ENCODE results near the gene NUDT4.
A peak's percentile ranks its signal among the peaks of the same experiment; 100 is the strongest.
"Not testable (repeated sequence)": the region's sequence is repeated elsewhere in the genome, so short reads cannot be mapped to it uniquely, and the experiment has no call there.

The NUDT4 gene

DNA sequence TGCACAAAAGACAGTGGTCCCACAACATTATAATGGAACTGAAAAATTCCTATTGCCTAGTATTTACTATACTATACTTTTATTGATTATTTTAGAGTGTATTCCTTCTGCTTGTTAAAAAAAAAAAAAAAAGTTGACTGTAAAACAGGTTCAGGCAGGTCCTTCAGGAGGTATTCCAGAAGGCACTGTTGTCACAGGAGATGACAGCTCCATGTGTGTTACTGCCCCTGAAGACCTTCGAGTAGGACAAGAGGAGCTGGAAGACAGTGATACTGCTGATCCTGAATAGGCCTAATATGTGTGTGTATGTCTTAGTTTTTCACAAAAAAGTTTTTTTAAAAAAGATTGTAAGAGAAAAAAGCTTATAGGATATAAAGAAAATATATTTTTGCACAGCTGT, 51.7 kb downstream of the NUDT4 start:
- no peak for DNase-seq (ENCODE audit: low read depth)

DNA sequence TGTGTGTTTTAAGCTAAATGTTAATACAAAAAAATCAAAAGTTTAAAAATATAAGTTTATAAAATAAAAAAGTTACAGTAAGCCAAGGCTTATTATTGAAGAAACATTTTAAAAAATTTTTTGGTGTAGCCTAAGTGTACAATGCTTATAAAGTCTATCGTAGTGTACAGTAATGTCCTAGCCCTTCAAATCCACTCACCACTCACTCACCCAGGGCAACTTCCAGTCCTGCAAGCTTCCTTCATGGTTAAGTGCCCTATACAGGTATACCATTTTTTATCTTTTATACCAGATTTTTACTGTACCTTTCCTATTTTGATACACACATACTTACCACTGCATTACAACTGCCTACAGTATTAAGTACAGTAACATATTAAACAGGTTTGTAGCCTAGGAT, 52.1 kb downstream of the NUDT4 start:
- DNase-seq (ENCODE audit: low read depth), result no peak

DNA sequence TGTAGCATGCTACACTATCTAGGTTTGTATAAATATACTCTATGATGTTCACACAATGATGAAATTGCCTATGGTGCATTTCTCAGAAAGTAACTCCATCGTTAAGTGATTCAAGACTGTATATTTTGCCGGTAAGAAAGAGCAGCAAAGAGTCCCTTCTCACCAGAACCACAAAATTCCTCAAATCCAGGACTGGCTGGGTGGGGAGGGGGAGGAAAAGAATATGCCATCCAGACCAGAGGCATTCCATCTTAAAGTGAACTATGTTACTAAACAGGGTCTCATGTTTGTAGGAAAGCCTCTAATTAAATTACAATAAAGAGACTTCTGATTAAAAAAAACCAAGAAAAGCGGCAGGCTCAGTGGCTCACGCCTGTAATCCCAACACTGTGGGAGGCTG, 52.6 kb downstream of the NUDT4 start:
- DNase-seq (ENCODE audit: low read depth), result no peak

DNA sequence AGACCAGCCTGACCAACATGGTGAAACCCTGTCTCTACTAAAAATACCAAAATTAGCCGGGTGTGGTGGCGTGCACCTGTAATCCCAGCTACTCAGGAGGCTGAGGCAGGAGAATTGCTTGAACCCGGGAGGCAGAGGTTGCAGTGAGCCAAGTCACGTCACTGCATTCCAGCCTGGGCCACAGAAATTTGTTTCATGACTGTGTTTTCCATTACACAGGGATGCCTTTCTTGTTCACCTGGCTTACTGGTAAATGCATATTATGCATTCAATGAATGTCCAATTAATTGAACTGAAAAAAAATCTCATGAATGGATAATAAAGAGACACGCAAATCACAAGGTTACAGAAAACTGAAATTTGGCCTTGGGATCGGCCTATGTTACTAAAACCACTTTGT, 54.3 kb downstream of the NUDT4 start:
- DNase-seq (ENCODE audit: low read depth), result not testable (repeated sequence)

DNA sequence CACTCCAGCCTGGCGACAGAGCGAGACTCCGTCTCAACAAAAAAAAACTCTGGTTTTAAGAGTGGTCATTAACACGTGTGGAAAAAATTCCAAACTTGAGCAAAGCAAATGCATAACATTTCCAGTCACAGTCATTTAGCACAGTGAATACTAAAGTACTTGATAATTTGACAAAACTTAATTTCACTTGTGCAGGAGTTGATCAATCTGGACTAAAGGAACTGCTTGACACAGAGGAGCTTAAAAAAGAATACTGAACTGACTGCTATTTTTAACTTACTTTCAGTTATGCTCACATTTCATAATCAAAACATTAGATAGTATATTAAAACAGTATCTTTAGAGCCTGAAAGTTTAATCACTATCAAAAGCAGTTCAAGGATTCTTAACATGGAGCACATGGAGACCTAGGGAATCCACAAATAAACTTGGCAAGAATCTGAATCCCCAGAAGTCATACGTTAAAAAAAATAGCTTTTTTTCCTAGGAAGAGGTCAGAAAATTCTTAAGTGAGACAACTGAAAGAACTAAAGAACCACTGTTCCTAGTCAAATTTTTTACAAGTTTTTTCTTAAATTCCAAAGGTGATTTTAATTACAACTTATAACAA, 56.6 kb downstream of the NUDT4 start:
- DNase-seq (ENCODE audit: low read depth), result no peak

DNA sequence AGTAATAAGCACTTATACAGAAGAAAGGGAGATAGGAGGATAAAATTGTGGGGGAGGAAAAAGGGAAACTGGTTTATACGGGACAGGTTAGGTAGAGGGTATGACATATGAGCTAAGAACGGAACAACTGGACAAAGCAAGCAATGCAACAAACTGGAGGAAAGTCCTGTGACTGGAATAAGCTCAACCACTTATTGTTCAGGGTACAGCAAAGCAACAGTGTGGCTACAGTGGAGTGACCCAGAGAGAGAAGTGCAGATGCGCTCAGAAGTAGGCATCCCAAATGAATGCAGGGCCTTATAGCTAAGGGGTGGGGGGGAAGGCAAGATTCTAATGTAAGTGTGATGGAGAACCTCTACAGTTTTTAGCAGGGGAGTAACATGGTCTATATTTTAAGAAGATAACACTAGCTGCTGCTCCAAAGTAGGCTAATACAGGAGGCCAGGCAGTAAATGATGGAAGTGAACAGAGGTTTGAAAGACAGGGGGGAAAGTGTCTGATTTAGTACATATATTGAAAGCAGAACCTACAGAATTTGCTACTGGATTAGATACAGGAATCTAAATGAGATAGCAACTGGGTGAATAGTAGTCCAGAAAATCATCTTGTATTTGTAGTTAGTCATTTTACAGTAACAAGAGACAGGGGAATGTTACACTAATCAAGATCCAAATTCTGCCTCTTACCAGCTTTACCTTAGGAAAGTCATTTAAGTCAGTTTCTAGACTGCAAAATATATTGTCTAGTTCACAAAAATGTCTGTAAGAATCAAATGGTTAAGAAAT, 60.7 kb downstream of the NUDT4 start:
- no peak for DNase-seq (ENCODE audit: low read depth)

DNA sequence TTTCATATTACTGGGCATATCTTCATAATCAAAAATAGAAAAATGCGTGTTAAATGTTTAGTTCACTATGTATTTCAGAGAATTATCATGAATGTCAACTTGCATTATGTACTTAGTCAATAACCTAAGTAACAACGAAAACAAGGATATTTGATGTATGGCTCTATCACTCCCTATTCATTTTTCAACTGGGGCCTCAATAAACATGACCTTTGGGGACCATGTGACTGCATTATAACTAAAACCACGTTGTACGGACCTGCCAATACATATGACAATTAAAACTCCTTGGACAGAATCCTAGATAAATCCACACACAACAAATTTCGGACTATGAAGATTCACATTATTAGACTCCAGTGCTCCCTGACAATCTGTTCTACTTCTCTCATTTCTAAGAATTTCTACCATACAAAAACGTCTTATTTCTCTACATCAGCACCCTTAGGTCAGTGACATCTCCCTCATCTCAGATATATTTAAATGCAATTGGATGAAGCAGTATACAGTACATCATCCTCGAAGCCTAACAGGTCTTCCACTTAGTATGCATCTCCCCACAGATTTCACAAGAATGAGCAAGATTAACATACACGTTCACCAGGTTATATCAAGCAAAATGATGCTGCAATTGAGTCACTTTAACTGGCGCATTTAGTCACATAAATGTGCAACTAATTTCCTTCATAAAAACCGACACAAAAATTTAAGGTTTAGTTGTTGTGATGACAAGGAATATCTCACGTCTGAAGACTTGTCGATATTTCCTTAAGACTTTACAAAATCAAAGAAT, 62.5 kb downstream of the NUDT4 start:
- no peak for DNase-seq (ENCODE audit: low read depth)

DNA sequence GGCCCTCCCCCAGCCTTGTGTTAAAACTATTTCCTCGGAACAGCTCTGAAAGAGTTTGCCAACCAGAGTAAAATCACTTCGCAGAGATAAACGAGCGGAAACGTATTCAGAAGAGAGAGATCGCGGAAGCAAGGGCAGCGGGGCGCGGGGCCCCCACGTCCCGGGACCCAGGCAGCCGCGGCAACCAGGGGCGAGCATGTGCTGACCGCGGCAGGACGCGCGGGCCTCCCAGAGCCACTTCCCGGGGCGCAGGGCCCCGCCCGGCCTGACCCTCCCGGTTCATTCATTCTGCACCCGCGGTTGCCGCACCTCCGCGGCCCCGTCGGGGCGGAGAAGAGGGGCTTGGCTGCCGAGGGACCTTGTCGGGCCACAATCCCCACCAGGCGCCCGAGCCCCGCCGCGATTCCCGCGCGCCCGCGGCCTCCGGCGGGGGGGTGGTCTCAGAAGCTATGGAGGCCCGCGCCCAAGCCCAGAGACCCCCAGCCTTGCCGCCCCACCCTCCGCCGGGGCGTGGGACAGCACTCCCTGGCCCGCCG, 63.4 kb downstream of the NUDT4 start:
- no peak for DNase-seq (ENCODE audit: low read depth)

DNA sequence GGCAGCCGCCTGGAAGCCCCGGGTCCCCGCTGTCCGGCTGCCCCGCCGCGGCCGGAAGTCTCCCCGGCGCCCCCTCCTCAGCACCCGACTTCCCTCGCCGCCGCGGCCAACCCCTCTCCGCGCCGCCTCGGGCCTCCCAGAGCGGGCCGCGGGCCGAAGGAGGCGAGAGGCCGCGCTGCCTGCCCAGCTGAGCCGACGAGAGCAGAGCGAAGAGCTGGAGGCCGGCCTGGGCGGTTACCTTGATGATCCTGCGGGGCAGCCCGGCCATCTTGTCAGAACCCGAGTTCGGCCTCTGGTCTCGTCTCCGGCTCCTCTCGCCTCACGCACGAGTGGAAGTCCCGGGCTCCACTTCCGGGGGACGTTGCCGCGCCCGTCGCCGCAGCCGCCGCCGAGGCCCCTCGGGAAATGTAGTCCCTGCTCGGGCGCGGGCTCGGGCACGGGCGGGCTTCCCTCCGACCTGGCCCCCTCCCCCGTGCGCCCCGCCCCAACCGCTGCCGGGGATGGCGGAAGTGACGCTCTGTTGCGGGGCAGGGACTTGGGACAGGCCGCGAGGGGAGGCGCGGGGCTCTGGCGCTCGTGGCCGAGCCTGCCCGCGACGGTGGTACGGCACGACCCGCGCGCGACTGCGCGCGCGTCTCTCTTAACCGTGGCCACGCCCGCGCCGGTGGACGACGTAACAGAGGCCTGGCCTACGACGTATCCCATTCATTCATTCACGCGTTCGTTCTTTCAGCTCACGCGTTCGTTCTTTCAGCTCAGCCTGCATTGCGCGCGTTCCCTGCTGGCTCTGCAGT, 64.1 kb downstream of the NUDT4 start, which contains the start of gene UBE2N:
Gene UBE2N (minus strand): TSS at position 331 of the 794 bp plus-strand sequence. CDS start 63 bp downstream, at position 268.
- DNase-seq (ENCODE audit: low read depth), result peak; percentile 73

DNA sequence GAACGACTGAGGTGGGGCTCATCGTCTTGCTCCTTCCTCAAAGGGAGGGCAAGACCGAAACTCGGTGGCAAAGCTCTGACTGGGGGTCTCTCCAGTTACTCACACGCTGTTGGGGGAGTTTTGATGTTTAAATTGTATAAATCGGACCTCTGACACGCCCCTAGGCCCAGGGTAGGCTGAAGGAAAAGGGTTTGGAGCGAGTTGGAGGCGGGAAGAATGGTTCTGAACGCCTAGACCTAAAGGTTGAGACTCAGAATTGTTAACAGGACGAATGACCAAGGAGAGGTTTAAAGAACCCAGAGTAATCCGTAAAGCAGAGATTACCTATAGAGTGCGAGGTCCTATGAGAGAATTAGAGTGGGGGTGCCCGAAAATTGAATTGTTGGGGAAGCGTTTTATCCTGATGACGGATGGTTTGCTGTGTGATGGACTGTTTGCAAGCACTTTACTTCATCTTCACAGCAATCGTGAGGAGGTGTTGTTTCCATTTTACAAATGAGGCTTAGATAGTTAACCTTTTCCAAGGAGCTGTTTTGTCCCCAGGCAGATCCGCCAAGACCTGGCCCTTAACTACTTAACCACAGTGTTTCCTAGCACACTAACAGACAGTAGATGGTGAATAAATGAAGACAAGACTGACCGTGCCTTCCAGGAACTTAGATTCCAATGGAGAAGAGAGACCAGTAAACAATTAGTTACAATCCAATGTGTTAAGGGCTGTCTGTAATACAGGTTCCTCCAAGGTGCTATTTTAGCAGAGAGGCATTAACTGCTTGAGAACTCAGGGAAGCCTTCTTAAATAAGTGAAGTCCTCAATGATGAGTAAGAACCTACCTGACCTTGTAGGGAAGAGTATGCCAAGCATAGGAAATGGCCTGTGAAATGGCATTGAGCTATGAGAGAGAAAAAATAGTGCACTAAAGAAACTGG, 65.0 kb downstream of the NUDT4 start:
- DNase-seq (ENCODE audit: low read depth), result no peak

DNA sequence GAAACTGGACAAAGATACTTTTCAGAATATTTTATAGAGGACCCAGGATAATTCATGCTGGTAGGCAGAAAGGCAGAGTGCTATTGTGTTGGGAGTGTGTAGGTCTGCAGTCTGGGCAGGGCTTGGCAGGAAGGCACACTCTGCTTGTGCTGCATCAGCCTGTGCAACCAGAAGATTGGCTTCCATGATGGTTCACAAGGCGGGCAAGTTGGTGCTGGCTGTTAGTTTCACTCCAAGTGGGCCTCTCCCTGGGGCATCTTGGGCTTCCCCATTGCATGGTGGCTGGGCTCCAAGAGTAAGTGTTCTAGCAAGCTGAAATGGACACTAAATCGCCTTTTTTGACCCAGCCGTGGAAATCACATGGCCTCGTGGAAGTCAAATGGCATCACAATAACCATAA, 65.9 kb downstream of the NUDT4 start:
- DNase-seq (ENCODE audit: low read depth), result no peak

DNA sequence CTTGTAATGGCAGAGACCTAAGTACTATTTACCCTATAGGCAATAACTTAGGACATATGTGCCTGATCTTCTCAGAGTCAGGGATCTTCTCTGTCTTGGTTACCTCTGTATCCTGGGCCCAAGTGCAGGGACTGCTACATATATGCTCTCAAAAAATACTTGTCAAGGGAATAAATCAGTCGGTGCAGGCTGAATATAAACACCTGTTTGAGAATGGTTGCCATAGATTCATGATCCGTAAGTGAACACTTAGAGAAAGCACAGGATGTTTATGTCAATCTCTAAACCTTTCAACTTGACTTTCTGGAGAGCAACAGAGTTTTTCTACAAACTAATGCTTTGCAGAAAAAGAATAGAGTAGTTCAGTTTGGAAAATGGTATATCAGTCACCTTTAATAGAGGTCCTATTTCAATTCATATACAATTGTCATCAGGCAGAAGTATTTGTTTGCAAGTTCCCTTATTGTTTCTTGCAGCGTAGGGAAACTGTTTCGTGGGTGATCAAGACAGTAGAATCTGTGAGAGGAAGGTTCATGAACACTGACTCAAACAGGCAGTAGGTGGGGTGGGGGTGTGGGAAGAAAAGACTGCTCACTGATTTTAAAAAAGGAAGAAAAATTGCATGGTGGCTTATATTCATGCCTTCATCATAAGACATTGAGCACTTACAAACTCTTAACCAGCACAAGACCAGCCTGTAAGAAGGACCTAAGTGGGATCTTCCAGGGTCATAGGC, 70.0 kb downstream of the NUDT4 start:
- DNase-seq (ENCODE audit: low read depth), result no peak

DNA sequence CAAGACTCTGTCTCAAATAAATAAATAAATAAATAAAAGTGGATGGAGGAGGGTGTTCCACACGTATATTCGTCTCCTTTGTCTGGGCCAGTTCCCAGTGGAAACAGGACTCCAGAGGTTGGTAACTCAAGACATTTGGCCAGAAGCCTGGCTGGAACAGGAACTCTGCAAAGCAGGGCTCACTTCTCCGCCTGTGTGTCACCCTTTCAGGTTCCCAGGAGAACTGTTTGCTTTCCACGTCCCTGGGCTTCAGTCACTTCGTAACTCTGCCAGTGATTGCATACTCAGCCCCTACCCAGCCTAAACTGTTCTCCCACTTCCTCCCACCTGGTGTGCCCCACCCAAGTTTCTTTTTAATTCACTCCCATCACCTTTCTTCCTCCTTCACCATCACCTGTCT, 71.1 kb downstream of the NUDT4 start:
- no peak for DNase-seq (ENCODE audit: low read depth)

DNA sequence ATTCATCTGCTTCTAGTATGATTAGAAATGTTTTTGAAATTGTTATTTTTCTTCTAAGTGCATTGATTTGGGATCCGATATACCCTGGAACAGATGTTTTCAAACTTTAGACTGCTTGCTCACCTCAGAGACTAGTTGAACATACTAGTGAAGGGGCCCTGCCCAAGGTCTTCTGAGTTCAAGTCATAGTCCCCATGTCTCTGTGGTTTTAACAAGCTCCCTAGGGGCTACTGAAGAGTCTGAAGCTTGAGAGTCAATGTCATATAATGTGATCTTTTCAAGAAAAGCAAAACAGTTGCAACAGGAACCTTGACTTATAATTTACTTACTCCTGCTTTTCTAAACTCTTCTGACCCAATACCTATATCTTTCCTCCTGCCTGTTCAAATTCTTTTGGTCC, 71.6 kb downstream of the NUDT4 start:
- DNase-seq (ENCODE audit: low read depth), result no peak

DNA sequence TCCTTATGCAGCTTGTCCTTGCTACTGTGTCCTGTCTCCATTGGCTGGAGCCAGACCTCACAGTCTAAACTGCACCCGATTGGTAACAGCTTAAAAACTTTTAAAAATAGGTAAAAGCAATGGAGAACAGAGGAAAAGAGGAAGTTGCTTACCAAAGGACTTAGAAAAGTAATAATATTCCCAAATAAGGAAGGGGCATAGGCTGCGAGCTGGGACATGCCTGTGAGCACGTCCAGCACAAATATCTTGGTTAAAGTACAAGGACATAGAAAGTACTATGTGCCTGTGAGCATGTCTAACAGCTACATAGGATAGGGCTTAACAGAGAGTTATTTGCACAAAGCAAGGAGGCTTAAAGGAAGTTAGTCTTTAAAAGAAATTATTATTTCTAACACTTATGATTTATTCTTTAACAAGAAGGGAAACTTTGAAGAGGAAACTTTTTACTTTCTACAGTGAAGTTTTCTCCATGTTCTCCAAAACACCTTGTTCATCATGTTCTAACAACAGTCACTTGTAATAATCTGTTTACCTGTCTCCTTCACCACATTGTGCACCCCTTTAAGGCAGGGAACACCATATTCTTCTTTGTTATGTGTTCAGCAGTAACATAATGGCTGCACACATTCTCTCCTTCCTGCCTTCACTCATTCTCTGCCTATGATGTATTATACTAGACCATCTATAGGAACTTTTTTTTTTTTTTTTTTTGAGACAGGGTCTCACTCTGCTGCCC, 73.9 kb downstream of the NUDT4 start:
- DNase-seq (ENCODE audit: low read depth), result no peak

DNA sequence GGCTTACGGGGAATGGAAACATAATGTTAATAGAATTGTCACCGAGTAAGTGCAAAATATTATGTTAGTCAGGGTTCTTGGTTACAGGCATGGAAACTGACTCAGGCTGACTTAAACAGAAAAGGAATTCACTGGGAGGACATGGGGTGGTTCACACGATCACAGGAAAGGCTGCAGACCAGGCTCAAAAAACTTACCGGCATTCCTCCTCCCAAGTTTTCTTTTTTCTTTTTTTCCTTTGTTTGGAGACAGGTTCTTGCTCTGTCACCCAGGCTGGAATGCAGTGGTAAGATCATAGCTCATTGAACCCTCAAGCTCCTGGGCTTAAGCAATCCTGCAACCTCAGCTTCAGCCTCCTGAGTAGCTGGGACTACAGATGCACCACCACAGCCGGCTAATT, 75.9 kb downstream of the NUDT4 start:
- no peak for DNase-seq (ENCODE audit: low read depth)

DNA sequence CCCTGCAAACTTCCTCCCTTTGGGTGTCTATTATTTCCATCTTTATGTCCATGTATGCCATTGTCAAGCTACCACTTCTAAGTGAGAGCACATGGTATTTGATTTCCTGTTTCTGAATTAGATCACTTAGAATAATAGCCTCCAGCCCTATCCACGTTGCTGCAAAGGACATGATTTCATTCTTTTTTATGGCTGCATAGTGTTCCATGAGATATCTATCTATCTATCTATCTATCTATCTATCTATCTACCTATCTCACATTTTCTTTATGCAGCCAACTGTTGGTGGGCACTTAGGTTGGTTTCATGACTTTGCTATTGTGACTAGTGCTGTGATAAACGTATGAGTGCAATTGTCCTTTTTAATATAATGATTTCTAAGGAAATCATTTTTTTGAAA, 78.4 kb downstream of the NUDT4 start:
- no peak for DNase-seq (ENCODE audit: low read depth)
